H9 (cell line): ENCODE data around the gene NBDY. TPM values are rescaled to one million over a fixed set of nuclear protein-coding genes. Genes with fewer than 3 reads are reported as not detected.

Source experiments
- DNase-seq: peaks from one replicate; pipeline ENCODE4 v3.0.0-alpha.2; 2017
- H2AFZ ChIP-seq: one replicate; pipeline ENCODE4 v1.6.1; 2013; ENCODE audit warnings: mild to moderate bottlenecking, low read length, control low read depth, moderate library complexity
- H2AK5ac ChIP-seq: 2 replicates; pipeline ENCODE4 v1.6.1; 2013; ENCODE audit warnings: low read length, control low read depth, mixed read lengths; ENCODE audit not compliant: insufficient read length
- H2BK120ac ChIP-seq: one replicate; pipeline ENCODE4 v1.6.1; 2013; ENCODE audit warnings: low read depth, mild to moderate bottlenecking, low read length, control low read depth, inconsistent platforms; ENCODE audit not compliant: poor library complexity, severe bottlenecking
- H2BK12ac ChIP-seq: 2 replicates; pipeline ENCODE4 v1.6.1; 2013; ENCODE audit warnings: low read length, control low read depth, mixed read lengths, low read depth; ENCODE audit not compliant: insufficient read length
- H2BK15ac ChIP-seq: 2 replicates; pipeline ENCODE4 v1.6.1; 2013; ENCODE audit warnings: low read depth, low read length, control low read depth
- H2BK20ac ChIP-seq: one replicate; pipeline ENCODE4 v1.6.1; 2013; ENCODE audit warnings: low read depth, mild to moderate bottlenecking, low read length, control low read depth, inconsistent platforms; ENCODE audit not compliant: poor library complexity, severe bottlenecking
- H2BK5ac ChIP-seq: 2 replicates; pipeline ENCODE4 v1.6.1; 2013; ENCODE audit warnings: low read length, control low read depth, mixed read lengths; ENCODE audit not compliant: insufficient read length
- H3K14ac ChIP-seq: 2 replicates; pipeline ENCODE4 v1.6.1; 2013; ENCODE audit warnings: low read length, control low read depth; ENCODE audit not compliant: insufficient read depth
- H3K18ac ChIP-seq: 2 replicates; pipeline ENCODE4 v1.6.1; 2013; ENCODE audit warnings: low read depth, mild to moderate bottlenecking, mixed read lengths, low read length, control low read depth; ENCODE audit not compliant: insufficient read length
- H3K23ac ChIP-seq: 2 replicates; pipeline ENCODE4 v1.6.1; 2013; ENCODE audit warnings: low read length, control low read depth, mixed read lengths, low read depth; ENCODE audit not compliant: insufficient read length
- H3K23me2 ChIP-seq: 2 replicates; pipeline ENCODE4 v1.6.1; 2013; ENCODE audit warnings: low read depth, mild to moderate bottlenecking, mixed read lengths, low read length, control low read depth; ENCODE audit not compliant: insufficient read length, poor library complexity, severe bottlenecking
- H3K27ac ChIP-seq: 2 replicates; pipeline ENCODE4 v1.5.1; 2013; ENCODE audit warnings: low read length, control low read depth, mixed read lengths, low read depth; ENCODE audit not compliant: insufficient read length
- H3K27me3 ChIP-seq: 2 replicates; pipeline ENCODE4 v1.6.1; 2013; ENCODE audit warnings: low read length, control low read depth, inconsistent platforms; ENCODE audit not compliant: insufficient read depth
- H3K4ac ChIP-seq: 2 replicates; pipeline ENCODE4 v1.6.1; 2013; ENCODE audit warnings: low read depth, mild to moderate bottlenecking, control low read depth, inconsistent platforms, low read length, moderate library complexity
- H3K4me1 ChIP-seq: 2 replicates; pipeline ENCODE4 v1.6.1; 2013; ENCODE audit warnings: low read length, control low read depth, inconsistent platforms; ENCODE audit not compliant: insufficient read depth
- H3K4me2 ChIP-seq: 2 replicates; pipeline ENCODE4 v1.6.1; 2013; ENCODE audit warnings: low read length, control low read depth, mixed read lengths; ENCODE audit not compliant: insufficient read length, insufficient read depth
- H3K56ac ChIP-seq: 2 replicates; pipeline ENCODE4 v1.6.1; 2013; ENCODE audit warnings: low read depth, mild to moderate bottlenecking, mixed read lengths, low read length, control low read depth; ENCODE audit not compliant: insufficient read length
- H3K79me1 ChIP-seq: 2 replicates; pipeline ENCODE4 v1.6.1; 2013; ENCODE audit warnings: low read depth, mild to moderate bottlenecking, moderate library complexity, low read length, control low read depth, inconsistent platforms; ENCODE audit not compliant: insufficient read depth, poor library complexity, severe bottlenecking
- H3K79me2 ChIP-seq: 2 replicates; pipeline ENCODE4 v1.6.1; 2013; ENCODE audit warnings: low read length, control low read depth, inconsistent platforms; ENCODE audit not compliant: insufficient read depth
- H3K9ac ChIP-seq: 2 replicates; pipeline ENCODE4 v1.6.1; 2013; ENCODE audit warnings: low read length, control low read depth, mixed read lengths; ENCODE audit not compliant: insufficient read length; ENCODE audit errors: extremely low read depth
- H3K9me3 ChIP-seq: one replicate; pipeline ENCODE4 v1.6.1; 2013; ENCODE audit warnings: low read depth, low read length, inconsistent platforms; ENCODE audit not compliant: control insufficient read depth
- H3T11ph ChIP-seq: one replicate; pipeline ENCODE4 v1.6.1; 2013; ENCODE audit warnings: mild to moderate bottlenecking, low read length, control low read depth, inconsistent platforms
- H4K20me1 ChIP-seq: one replicate; pipeline ENCODE4 v1.6.1; 2013; ENCODE audit not compliant: control insufficient read depth, insufficient read length, insufficient read depth
- H4K5ac ChIP-seq: 2 replicates; pipeline ENCODE4 v1.6.1; 2013; ENCODE audit warnings: low read depth, mild to moderate bottlenecking, mixed read lengths, low read length, control low read depth; ENCODE audit not compliant: insufficient read length
- H4K8ac ChIP-seq: replicated peaks from 2 replicates; pipeline ENCODE4 v1.6.1; 2013; ENCODE audit warnings: low read length, control low read depth, mixed read lengths, low read depth; ENCODE audit not compliant: insufficient read length
- H4K91ac ChIP-seq: 2 replicates; pipeline ENCODE4 v1.6.1; 2013; ENCODE audit warnings: low read depth, mild to moderate bottlenecking, moderate library complexity, mixed read lengths, low read length, control low read depth; ENCODE audit not compliant: insufficient read length
- H3K27ac Mint-ChIP-seq, 3 experiments: 2 replicates in 2 of 3; 3 replicates in 1 of 3; pipeline ENCODE4 v1.8.0; 2020 to 2021; ENCODE audit warnings: mixed read lengths in 3 of 3, mild to moderate bottlenecking in 1 of 3, moderate library complexity in 1 of 3
- H3K27me3 Mint-ChIP-seq: 2 replicates; pipeline ENCODE4 v1.8.0; 2021; ENCODE audit warnings: low read depth, mild to moderate bottlenecking, moderate library complexity, mixed read lengths
- H3K36me3 Mint-ChIP-seq, 3 experiments: 2 replicates in 2 of 3; 3 replicates in 1 of 3; pipeline ENCODE4 v1.8.0; 2020 to 2021; ENCODE audit warnings: low read depth in 3 of 3, mixed read lengths in 3 of 3; ENCODE audit not compliant: insufficient read depth in 1 of 3
- H3K4me1 Mint-ChIP-seq, 2 experiments: 2 replicates each; pipeline ENCODE4 v1.8.0; 2020; ENCODE audit warnings: mixed read lengths in 2 of 2
- H3K4me3 Mint-ChIP-seq, 2 experiments: 2 replicates in 1 of 2; 3 replicates in 1 of 2; pipeline ENCODE4 v1.8.0; 2020 to 2021; ENCODE audit warnings: mild to moderate bottlenecking in 2 of 2, mixed read lengths in 2 of 2, moderate library complexity in 1 of 2
- H3K9me3 Mint-ChIP-seq, 2 experiments: 2 replicates in 1 of 2; 3 replicates in 1 of 2; pipeline ENCODE4 v1.8.0; 2020; ENCODE audit warnings: mild to moderate bottlenecking in 2 of 2, mixed read lengths in 2 of 2, moderate library complexity in 1 of 2
- CTCF ChIP-seq: fragments of 200-600 bp; sonication (generic); conservative IDR thresholded peaks from 3 replicates; pipeline ENCODE4 v1.8.0; 2021; ENCODE audit warnings: antibody characterized with exemption, mild to moderate bottlenecking
- WGBS: extraction: QIAGEN DNeasy Blood & Tissue Kit; methylation state at CpG from one replicate; pipeline ENCODE4 v1.1.7; 2013; ENCODE audit warnings: missing lambda C conversion rate, low lambda C conversion rate, mixed read lengths; ENCODE audit not compliant: insufficient read length; ENCODE audit errors: extremely low coverage; 5-methylcytosine and 5-hydroxymethylcytosine counted together
- total RNA-seq: library from RNA; stranded (reverse); gene quantifications from 2 replicates; pipeline ENCODE4 v1.2.1, GENCODE V29; 2021

The NBDY gene
- total RNA-seq, 1 experiment from 2014 or later = 62.5 TPM

- Histone ChIP-seq H3K4me2 (no peak overlapping the region), H4K5ac (no peak overlapping the region), H3K4me1 (no peaks in the 10 kb centered on the region), H2AFZ (no peak overlapping the region), H2BK12ac (no peak overlapping the region), H3T11ph (no peak overlapping the region), H3K27me3 (no peaks in the 10 kb centered on the region), H3K79me1 (no peaks in the 10 kb centered on the region), H2BK20ac (no peak overlapping the region), H2BK15ac (no peak overlapping the region), H3K79me2 (no peaks in the 10 kb centered on the region), H3K4ac (no peak overlapping the region), H3K9me3 (no peaks in the 10 kb centered on the region), H3K27ac (no peak overlapping the region), H3K14ac (no peak overlapping the region), H3K18ac (peak overlapping the region; percentile 51), H2BK120ac (no peak overlapping the region), H4K20me1 (no peaks in the 10 kb centered on the region), H4K91ac (no peak overlapping the region), H2AK5ac (no peak overlapping the region), H3K9ac (no peak overlapping the region), H4K8ac (no peak overlapping the region), H3K23ac (no peak overlapping the region), H3K23me2 (no peaks in the 10 kb centered on the region), H2BK5ac (no peak overlapping the region), H3K56ac (no peak overlapping the region)
- Mint-ChIP-seq H3K9me3 (peaks cover 62 to 70% of the 10 kb centered on the region in 2 experiments), H3K4me3 (no peak overlapping the region; a peak in 1 of 5 replicates), H3K27ac (peak overlapping the region in 1 of 3 experiments; percentile 40; a peak in 1 of 7 replicates), H3K27me3 (peaks cover 3% of the 10 kb centered on the region; the same call in 1 of the 2 replicates), H3K36me3 (peaks cover 18 to 48% (median 41%) of the 10 kb centered on the region in 3 experiments), H3K4me1 (peaks cover 0 to 5% of the 10 kb centered on the region in 2 experiments; a peak in 3 of 4 replicates)
- no CpG with 5 or more reads among the region's 9 CpGs for WGBS
- no peak for TF ChIP-seq CTCF
- no peak for DNase-seq
Measured at GRCh38 chrX:56783996-56784620, 55.1 kb downstream of the NBDY start.
